ENCODE data around the gene ACTR1B.
"Not testable (repeated sequence)": the region's sequence is repeated elsewhere in the genome, so short reads cannot be mapped to it uniquely, and the experiment has no call there.

GRCh38 chr2:97618939-97619827 is 44.7 kb downstream of the ACTR1B start:
- not testable (repeated sequence) for TF ChIP-seq CTCF, POLR2A (IDR thresholded peaks at IDR 0.05)
